ENCODE results near the gene EN2.

EN2 gene

GRCh38 chr7:155465761-155466141 lies 7.8 kb downstream of the EN2 start:
- DNase-seq: no peak

GRCh38 chr7:155466142-155466813 lies 8.3 kb downstream of the EN2 start:
- DNase-seq: no peak

- DNase-seq: no peak
These were observed 9.1 kb downstream of the EN2 start for GRCh38 chr7:155466814-155467733.

GRCh38 chr7:155467846-155468784 lies 10.2 kb downstream of the EN2 start:
- DNase-seq: no peak

GRCh38 chr7:155468785-155469148 lies 10.8 kb downstream of the EN2 start:
- DNase-seq: no peak

GRCh38 chr7:155469311-155470185 lies 11.6 kb downstream of the EN2 start:
- DNase-seq: no peak

GRCh38 chr7:155470186-155470487 lies 12.2 kb downstream of the EN2 start:
- DNase-seq: no peak

- no peak for DNase-seq
These were observed 13.0 kb downstream of the EN2 start for GRCh38 chr7:155470686-155471638.

- DNase-seq: no peak
These were observed 13.8 kb downstream of the EN2 start for GRCh38 chr7:155471718-155472117.

GRCh38 chr7:155477476-155477875 lies 19.5 kb downstream of the EN2 start:
- DNase-seq: no peak

- no peak for DNase-seq
These were observed 23.8 kb downstream of the EN2 start for GRCh38 chr7:155481764-155482163.

- DNase-seq: no peak
These were observed 24.7 kb downstream of the EN2 start for GRCh38 chr7:155482511-155483183.

- no peak for DNase-seq
These were observed 25.3 kb downstream of the EN2 start for GRCh38 chr7:155483245-155483644.

- DNase-seq: no peak
These were observed 26.0 kb downstream of the EN2 start for GRCh38 chr7:155483868-155484325.

- no peak for DNase-seq
These were observed 26.8 kb downstream of the EN2 start for GRCh38 chr7:155484483-155485399.

GRCh38 chr7:155486783-155487508 lies 29.0 kb downstream of the EN2 start:
- DNase-seq: no peak

- no peak for DNase-seq
These were observed 29.9 kb downstream of the EN2 start for GRCh38 chr7:155487509-155488482.
